Osteocyte (in vitro differentiated cells): Measurements from ENCODE around the gene VPS37B. TPM values are rescaled to one million over a fixed set of nuclear protein-coding genes. Genes with fewer than 3 reads are reported as not detected.

ENCODE experiments used
- DNase-seq: peaks from one replicate; pipeline ENCODE4 v3.0.0; 2021; ENCODE audit warnings: mixed read lengths; ENCODE audit not compliant: unreplicated experiment; ENCODE audit errors: extremely low spot score
- H3K27ac Mint-ChIP-seq: one replicate; pipeline ENCODE4 v1.8.0; 2021; ENCODE audit warnings: mild to moderate bottlenecking, mixed read lengths; ENCODE audit not compliant: unreplicated experiment
- H3K27me3 Mint-ChIP-seq: one replicate; pipeline ENCODE4 v1.8.0; 2021; ENCODE audit warnings: mixed read lengths; ENCODE audit not compliant: unreplicated experiment
- H3K36me3 Mint-ChIP-seq: one replicate; pipeline ENCODE4 v1.8.0; 2021; ENCODE audit warnings: mixed read lengths; ENCODE audit not compliant: unreplicated experiment
- H3K4me1 Mint-ChIP-seq: one replicate; pipeline ENCODE4 v1.8.0; 2021; ENCODE audit warnings: mixed read lengths; ENCODE audit not compliant: unreplicated experiment
- H3K4me3 Mint-ChIP-seq: one replicate; pipeline ENCODE4 v1.8.0; 2021; ENCODE audit warnings: mild to moderate bottlenecking, moderate library complexity, mixed read lengths; ENCODE audit not compliant: unreplicated experiment
- H3K9me3 Mint-ChIP-seq: one replicate; pipeline ENCODE4 v1.8.0; 2021; ENCODE audit warnings: mixed read lengths; ENCODE audit not compliant: unreplicated experiment
- CTCF ChIP-seq: fragments of 200-600 bp; sonication (generic); IDR thresholded peaks from 2 replicates; pipeline ENCODE4 v1.5.0; 2021; ENCODE audit warnings: antibody characterized with exemption, mild to moderate bottlenecking, moderate library complexity
- total RNA-seq: library from RNA; stranded (reverse); gene quantifications from 2 replicates; pipeline ENCODE4 v1.2.1, GENCODE V29; 2021

VPS37B gene
- total RNA-seq, 1 donor from 2014 or later: 27.5 TPM

GRCh38 chr12:122868471-122869177 lies 27.3 kb downstream of the VPS37B start:
- no peak for DNase-seq
- Mint-ChIP-seq H3K4me1 (peaks cover 35% of the 10 kb centered on the region), H3K4me3 (no peak overlapping the region), H3K36me3 (peaks cover 32% of the 10 kb centered on the region), H3K27ac (no peak overlapping the region), H3K9me3 (no peaks in the 10 kb centered on the region), H3K27me3 (no peaks in the 10 kb centered on the region)
- no peak for TF ChIP-seq CTCF

- Mint-ChIP-seq H3K27me3 (no peaks in the 10 kb centered on the region), H3K4me3 (no peak overlapping the region), H3K4me1 (peaks cover 34% of the 10 kb centered on the region), H3K9me3 (no peaks in the 10 kb centered on the region), H3K36me3 (peaks cover 33% of the 10 kb centered on the region), H3K27ac (no peak overlapping the region)
- no peak for DNase-seq
- TF ChIP-seq CTCF: no peak
These were observed 28.0 kb downstream of the VPS37B start for GRCh38 chr12:122867691-122868461.

- Mint-ChIP-seq H3K36me3 (peaks cover 33% of the 10 kb centered on the region), H3K27me3 (no peaks in the 10 kb centered on the region), H3K4me1 (peaks cover 26% of the 10 kb centered on the region), H3K9me3 (no peaks in the 10 kb centered on the region), H3K27ac (no peak overlapping the region), H3K4me3 (no peak overlapping the region)
- no peak for DNase-seq
- no peak for TF ChIP-seq CTCF
These were observed 28.8 kb downstream of the VPS37B start for GRCh38 chr12:122866950-122867607.

- no peaks in the 10 kb centered on the region for H3K9me3 Mint-ChIP-seq
- TF ChIP-seq CTCF: no peak
- H3K36me3 Mint-ChIP-seq: peaks cover 33% of the 10 kb centered on the region
- no peak overlapping the region for H3K4me3 Mint-ChIP-seq
- no peak for DNase-seq
- H3K27ac Mint-ChIP-seq: no peak overlapping the region
- H3K4me1 Mint-ChIP-seq: peaks cover 21% of the 10 kb centered on the region
- no peaks in the 10 kb centered on the region for H3K27me3 Mint-ChIP-seq
These were observed 29.5 kb downstream of the VPS37B start for GRCh38 chr12:122866379-122866778.
